Measurements from ENCODE around the gene NAV2.

Gene NAV2

GRCh38 chr11:19820100-19820499, 107.5 kb downstream of the NAV2 start:
- no peak for DNase-seq (ENCODE audit: low read depth)
- TF ChIP-seq CTCF (IDR thresholded peaks at IDR 0.05; ENCODE audit: low read length, missing control alignments), result no peak
- H3K4me3 ChIP-seq (replicated peaks; ENCODE audit: low read depth, low read length), result no peak overlapping the region

- TF ChIP-seq CTCF (IDR thresholded peaks at IDR 0.05; ENCODE audit: low read length, missing control alignments), result no peak
- no peak for DNase-seq (ENCODE audit: low read depth)
- no peak overlapping the region for H3K4me3 ChIP-seq (replicated peaks; ENCODE audit: low read depth, low read length)
Measured at GRCh38 chr11:19821412-19821875, 108.8 kb downstream of the NAV2 start.

- no peak overlapping the region for H3K4me3 ChIP-seq (replicated peaks; ENCODE audit: low read depth, low read length)
- DNase-seq (ENCODE audit: low read depth), result no peak
- TF ChIP-seq CTCF (IDR thresholded peaks at IDR 0.05; ENCODE audit: low read length, missing control alignments), result no peak
Measured at GRCh38 chr11:19821993-19822392, 109.4 kb downstream of the NAV2 start.

- no peak for TF ChIP-seq CTCF (IDR thresholded peaks at IDR 0.05; ENCODE audit: low read length, missing control alignments)
- no peak overlapping the region for H3K4me3 ChIP-seq (replicated peaks; ENCODE audit: low read depth, low read length)
- no peak for DNase-seq (ENCODE audit: low read depth)
Measured at GRCh38 chr11:19822531-19822930, 109.9 kb downstream of the NAV2 start.

- no peak overlapping the region for H3K4me3 ChIP-seq (replicated peaks; ENCODE audit: low read depth, low read length)
- no peak for TF ChIP-seq CTCF (IDR thresholded peaks at IDR 0.05; ENCODE audit: low read length, missing control alignments)
- DNase-seq (ENCODE audit: low read depth), result no peak
Measured at GRCh38 chr11:19826606-19827005, 114.0 kb downstream of the NAV2 start.

GRCh38 chr11:19827399-19828135, 114.9 kb downstream of the NAV2 start:
- TF ChIP-seq CTCF (IDR thresholded peaks at IDR 0.05; ENCODE audit: low read length, missing control alignments), result no peak
- no peak overlapping the region for H3K4me3 ChIP-seq (replicated peaks; ENCODE audit: low read depth, low read length)
- DNase-seq (ENCODE audit: low read depth), result no peak

Data from fibroblast of pulmonary artery (primary cell).